ENCODE data around the gene KCND2.
A peak's percentile ranks its signal among the peaks of the same experiment; 100 is the strongest.

The KCND2 gene

GRCh38 chr7:120733835-120734234 is 460.9 kb downstream of the KCND2 start:
- Histone ChIP-seq H3K27me3 (ENCODE audit: insufficient read depth, low read length) (no peaks in the 10 kb centered on the region), H3K4me1 (ENCODE audit: control insufficient read depth, insufficient read depth, low read length, unreplicated experiment) (peaks cover 38% of the 10 kb centered on the region), H3K4me3 (ENCODE audit: low read depth, low read length) (no peak overlapping the region), H3K79me2 (ENCODE audit: control insufficient read depth, insufficient read depth, low read length, unreplicated experiment) (no peaks in the 10 kb centered on the region), H3K27ac (ENCODE audit: low read depth, low read length) (no peak overlapping the region), H3K36me3 (ENCODE audit: insufficient read depth, low read length) (no peaks in the 10 kb centered on the region), H2AFZ (ENCODE audit: low read length, unreplicated experiment) (no peak overlapping the region)

GRCh38 chr7:120735791-120736190 is 462.8 kb downstream of the KCND2 start:
- Histone ChIP-seq H3K27me3 (ENCODE audit: insufficient read depth, low read length) (no peaks in the 10 kb centered on the region), H3K4me1 (ENCODE audit: control insufficient read depth, insufficient read depth, low read length, unreplicated experiment) (peaks cover 30% of the 10 kb centered on the region), H3K36me3 (ENCODE audit: insufficient read depth, low read length) (no peaks in the 10 kb centered on the region), H3K4me3 (ENCODE audit: low read depth, low read length) (no peak overlapping the region), H3K27ac (ENCODE audit: low read depth, low read length) (no peak overlapping the region), H2AFZ (ENCODE audit: low read length, unreplicated experiment) (no peak overlapping the region), H3K79me2 (ENCODE audit: control insufficient read depth, insufficient read depth, low read length, unreplicated experiment) (no peaks in the 10 kb centered on the region)

GRCh38 chr7:120738816-120739215 is 465.8 kb downstream of the KCND2 start:
- H3K4me3 ChIP-seq (ENCODE audit: low read depth, low read length) = no peak overlapping the region
- peak overlapping the region; percentile 26 for H2AFZ ChIP-seq (ENCODE audit: low read length, unreplicated experiment)
- no peaks in the 10 kb centered on the region for H3K27me3 ChIP-seq (ENCODE audit: insufficient read depth, low read length)
- no peak overlapping the region for H3K27ac ChIP-seq (ENCODE audit: low read depth, low read length)
- H3K4me1 ChIP-seq (ENCODE audit: control insufficient read depth, insufficient read depth, low read length, unreplicated experiment) = peaks cover 11% of the 10 kb centered on the region
- H3K36me3 ChIP-seq (ENCODE audit: insufficient read depth, low read length) = no peaks in the 10 kb centered on the region
- no peaks in the 10 kb centered on the region for H3K79me2 ChIP-seq (ENCODE audit: control insufficient read depth, insufficient read depth, low read length, unreplicated experiment)

- no peaks in the 10 kb centered on the region for H3K79me2 ChIP-seq (ENCODE audit: control insufficient read depth, insufficient read depth, low read length, unreplicated experiment)
- H3K4me3 ChIP-seq (ENCODE audit: low read depth, low read length) = peak overlapping the region; percentile 71
- H3K4me1 ChIP-seq (ENCODE audit: control insufficient read depth, insufficient read depth, low read length, unreplicated experiment) = peaks cover 9% of the 10 kb centered on the region
- H2AFZ ChIP-seq (ENCODE audit: low read length, unreplicated experiment) = peak overlapping the region; percentile 88
- H3K36me3 ChIP-seq (ENCODE audit: insufficient read depth, low read length) = no peaks in the 10 kb centered on the region
- no peaks in the 10 kb centered on the region for H3K27me3 ChIP-seq (ENCODE audit: insufficient read depth, low read length)
- peak overlapping the region; percentile 38; the same call in 1 of the 2 replicates for H3K27ac ChIP-seq (ENCODE audit: low read depth, low read length)
Measured at GRCh38 chr7:120740348-120740747, 467.4 kb downstream of the KCND2 start.

DNA sequence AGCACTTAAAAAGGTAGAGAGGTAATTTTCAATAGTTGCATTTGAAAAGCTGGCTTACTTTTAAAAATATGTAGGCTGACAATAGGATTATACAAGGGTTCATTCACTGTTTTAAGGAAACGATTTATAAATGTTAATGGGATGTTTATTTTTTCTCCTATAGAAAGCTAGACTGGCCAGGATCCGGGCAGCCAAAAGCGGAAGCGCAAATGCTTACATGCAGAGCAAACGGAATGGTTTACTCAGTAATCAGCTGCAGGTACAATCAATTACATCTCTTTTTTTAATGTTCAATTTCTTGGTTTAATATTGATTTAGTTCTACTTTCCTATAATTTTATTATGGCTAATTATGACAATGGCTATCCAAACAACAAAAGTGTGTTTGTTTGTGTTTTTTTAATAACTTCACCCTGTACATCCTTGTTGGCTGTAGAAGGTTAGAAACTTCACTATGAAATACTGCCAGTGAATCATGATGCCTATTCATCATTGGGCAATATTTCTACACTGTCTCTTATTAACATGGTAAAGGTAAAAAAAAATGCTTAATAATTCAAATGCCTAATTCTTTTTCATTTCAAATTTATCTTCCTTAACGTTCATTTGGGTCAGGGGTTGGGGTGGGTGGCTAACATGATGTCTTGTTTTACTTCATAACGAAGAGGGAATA is 468.5 kb downstream of the KCND2 start:
- Histone ChIP-seq H2AFZ (ENCODE audit: low read length, unreplicated experiment) (peak overlapping the region; percentile 36), H3K4me3 (ENCODE audit: low read depth, low read length) (no peak overlapping the region; the same call in 1 of the 2 replicates), H3K27me3 (ENCODE audit: insufficient read depth, low read length) (no peaks in the 10 kb centered on the region), H3K79me2 (ENCODE audit: control insufficient read depth, insufficient read depth, low read length, unreplicated experiment) (no peaks in the 10 kb centered on the region), H3K27ac (ENCODE audit: low read depth, low read length) (no peak overlapping the region), H3K4me1 (ENCODE audit: control insufficient read depth, insufficient read depth, low read length, unreplicated experiment) (no peaks in the 10 kb centered on the region), H3K36me3 (ENCODE audit: insufficient read depth, low read length) (no peaks in the 10 kb centered on the region)

DNA sequence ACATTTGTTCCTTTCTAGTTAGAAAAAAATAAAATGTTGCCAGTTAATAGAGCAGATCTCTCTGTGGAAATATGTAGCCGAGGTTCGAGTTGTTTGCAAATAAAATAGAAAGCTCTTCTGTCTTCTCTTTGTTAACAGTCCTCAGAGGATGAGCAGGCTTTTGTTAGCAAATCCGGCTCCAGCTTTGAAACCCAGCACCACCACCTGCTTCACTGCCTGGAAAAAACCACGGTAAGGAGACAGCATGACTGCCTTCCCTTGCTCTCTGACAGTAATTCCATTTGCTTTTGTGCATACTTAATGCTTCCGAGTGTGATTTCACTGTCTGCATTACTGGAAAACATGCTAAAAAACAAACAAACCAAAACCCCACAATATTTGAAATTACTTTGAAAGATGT is 469.4 kb downstream of the KCND2 start:
- Histone ChIP-seq H3K79me2 (ENCODE audit: control insufficient read depth, insufficient read depth, low read length, unreplicated experiment) (no peaks in the 10 kb centered on the region), H3K36me3 (ENCODE audit: insufficient read depth, low read length) (no peaks in the 10 kb centered on the region), H3K4me1 (ENCODE audit: control insufficient read depth, insufficient read depth, low read length, unreplicated experiment) (no peaks in the 10 kb centered on the region), H3K4me3 (ENCODE audit: low read depth, low read length) (no peak overlapping the region), H2AFZ (ENCODE audit: low read length, unreplicated experiment) (no peak overlapping the region), H3K27me3 (ENCODE audit: insufficient read depth, low read length) (no peaks in the 10 kb centered on the region), H3K27ac (ENCODE audit: low read depth, low read length) (no peak overlapping the region)

DNA sequence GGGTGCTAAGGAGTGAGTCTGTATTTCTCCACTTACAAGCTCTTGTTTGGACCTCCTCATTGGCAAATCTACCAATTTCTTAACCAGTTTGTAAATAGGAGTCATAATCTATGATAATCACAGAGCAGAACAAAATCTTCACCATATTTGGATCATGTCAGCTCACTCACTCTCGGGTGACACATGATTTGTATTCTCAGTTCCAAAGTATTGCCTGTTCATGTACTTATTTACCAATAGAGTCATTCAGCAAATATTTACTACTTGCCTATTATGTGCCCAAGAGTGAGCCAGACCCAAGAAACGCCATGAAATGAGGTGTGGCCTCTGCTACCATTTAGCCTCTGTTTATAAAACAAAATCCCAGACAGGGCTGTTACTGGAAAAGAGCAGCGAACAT is 470.2 kb downstream of the KCND2 start:
- no peaks in the 10 kb centered on the region for H3K4me1 ChIP-seq (ENCODE audit: control insufficient read depth, insufficient read depth, low read length, unreplicated experiment)
- H3K27me3 ChIP-seq (ENCODE audit: insufficient read depth, low read length) = no peaks in the 10 kb centered on the region
- no peak overlapping the region for H2AFZ ChIP-seq (ENCODE audit: low read length, unreplicated experiment)
- H3K4me3 ChIP-seq (ENCODE audit: low read depth, low read length) = no peak overlapping the region
- no peak overlapping the region for H3K27ac ChIP-seq (ENCODE audit: low read depth, low read length)
- no peaks in the 10 kb centered on the region for H3K36me3 ChIP-seq (ENCODE audit: insufficient read depth, low read length)
- no peaks in the 10 kb centered on the region for H3K79me2 ChIP-seq (ENCODE audit: control insufficient read depth, insufficient read depth, low read length, unreplicated experiment)

DNA sequence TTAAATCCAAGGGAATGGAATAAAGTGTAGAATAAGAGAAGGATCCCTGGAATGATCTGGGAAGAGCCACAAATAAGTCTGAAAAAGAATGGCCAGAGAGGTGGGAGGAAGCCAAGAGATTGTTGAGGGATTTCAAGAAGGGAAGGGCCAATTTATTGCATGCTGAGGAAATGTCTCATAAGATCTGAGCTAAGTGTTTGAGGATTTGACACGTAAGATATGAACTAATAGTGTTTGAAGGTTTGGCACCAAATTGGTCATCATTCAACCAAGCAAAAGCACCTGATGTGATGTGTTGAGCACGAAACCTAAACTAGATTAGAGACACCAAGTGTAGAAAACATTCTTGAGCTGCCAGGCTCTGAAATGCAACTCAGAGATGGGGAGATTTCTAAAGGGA is 487.1 kb downstream of the KCND2 start:
- Histone ChIP-seq H3K27ac (ENCODE audit: low read depth, low read length) (no peak overlapping the region), H3K4me3 (ENCODE audit: low read depth, low read length) (no peak overlapping the region), H3K79me2 (ENCODE audit: control insufficient read depth, insufficient read depth, low read length, unreplicated experiment) (no peaks in the 10 kb centered on the region), H3K4me1 (ENCODE audit: control insufficient read depth, insufficient read depth, low read length, unreplicated experiment) (no peaks in the 10 kb centered on the region), H2AFZ (ENCODE audit: low read length, unreplicated experiment) (no peak overlapping the region), H3K36me3 (ENCODE audit: insufficient read depth, low read length) (no peaks in the 10 kb centered on the region), H3K27me3 (ENCODE audit: insufficient read depth, low read length) (no peaks in the 10 kb centered on the region)

GRCh38 chr7:120760851-120761250 is 487.9 kb downstream of the KCND2 start:
- no peaks in the 10 kb centered on the region for H3K4me1 ChIP-seq (ENCODE audit: control insufficient read depth, insufficient read depth, low read length, unreplicated experiment)
- no peaks in the 10 kb centered on the region for H3K79me2 ChIP-seq (ENCODE audit: control insufficient read depth, insufficient read depth, low read length, unreplicated experiment)
- no peaks in the 10 kb centered on the region for H3K27me3 ChIP-seq (ENCODE audit: insufficient read depth, low read length)
- H3K36me3 ChIP-seq (ENCODE audit: insufficient read depth, low read length) = no peaks in the 10 kb centered on the region
- no peak overlapping the region for H3K27ac ChIP-seq (ENCODE audit: low read depth, low read length)
- no peak overlapping the region for H2AFZ ChIP-seq (ENCODE audit: low read length, unreplicated experiment)
- H3K4me3 ChIP-seq (ENCODE audit: low read depth, low read length) = no peak overlapping the region

DNA sequence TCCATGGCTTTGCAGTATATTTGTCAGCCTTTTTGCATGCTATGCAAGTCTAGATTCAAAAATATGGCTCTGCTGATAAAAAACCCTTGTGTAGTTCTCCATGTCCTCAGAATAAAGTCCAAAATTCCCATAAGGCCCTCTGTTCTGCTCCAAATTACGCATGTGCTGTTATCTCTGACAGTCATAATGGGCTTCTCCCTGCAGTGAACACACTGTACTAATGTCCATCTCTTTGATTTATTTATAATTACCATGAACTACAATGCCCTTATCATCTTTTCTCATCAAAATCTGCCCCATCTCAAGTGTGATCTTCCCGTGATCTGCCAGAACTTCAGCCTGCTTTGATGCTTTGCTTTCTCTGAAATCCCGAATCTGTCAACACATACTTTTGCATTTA is 497.2 kb downstream of the KCND2 start:
- H3K79me2 ChIP-seq (ENCODE audit: control insufficient read depth, insufficient read depth, low read length, unreplicated experiment) = no peaks in the 10 kb centered on the region
- no peak overlapping the region for H3K4me3 ChIP-seq (ENCODE audit: low read depth, low read length)
- H2AFZ ChIP-seq (ENCODE audit: low read length, unreplicated experiment) = no peak overlapping the region
- no peaks in the 10 kb centered on the region for H3K36me3 ChIP-seq (ENCODE audit: insufficient read depth, low read length)
- H3K4me1 ChIP-seq (ENCODE audit: control insufficient read depth, insufficient read depth, low read length, unreplicated experiment) = no peaks in the 10 kb centered on the region
- H3K27me3 ChIP-seq (ENCODE audit: insufficient read depth, low read length) = no peaks in the 10 kb centered on the region
- H3K27ac ChIP-seq (ENCODE audit: low read depth, low read length) = no peak overlapping the region

DNA sequence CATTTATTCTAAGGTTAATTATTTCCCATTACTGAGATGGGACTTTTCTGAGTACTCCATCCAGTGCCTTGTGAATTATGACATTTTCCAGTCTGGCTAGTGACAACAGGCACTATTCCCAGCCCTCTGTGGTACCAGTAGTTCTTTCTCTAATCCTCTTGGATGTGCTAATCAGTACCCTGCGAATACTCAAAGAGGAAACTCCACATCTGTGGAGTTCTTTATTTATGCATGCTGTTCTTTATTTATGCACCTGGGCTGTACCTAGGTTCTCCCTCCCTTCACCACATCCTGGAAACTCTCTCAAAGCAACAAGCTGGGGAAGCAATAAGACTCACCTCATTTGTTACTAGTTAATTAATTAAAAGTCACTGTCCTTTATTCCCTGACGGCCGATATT is 501.5 kb downstream of the KCND2 start:
- Histone ChIP-seq H3K79me2 (ENCODE audit: control insufficient read depth, insufficient read depth, low read length, unreplicated experiment) (no peaks in the 10 kb centered on the region), H3K4me3 (ENCODE audit: low read depth, low read length) (no peak overlapping the region), H3K27me3 (ENCODE audit: insufficient read depth, low read length) (no peaks in the 10 kb centered on the region), H3K36me3 (ENCODE audit: insufficient read depth, low read length) (no peaks in the 10 kb centered on the region), H2AFZ (ENCODE audit: low read length, unreplicated experiment) (no peak overlapping the region), H3K27ac (ENCODE audit: low read depth, low read length) (no peak overlapping the region), H3K4me1 (ENCODE audit: control insufficient read depth, insufficient read depth, low read length, unreplicated experiment) (no peaks in the 10 kb centered on the region)

Data from ACC112 (cell line).